GM21381 (cell line): ENCODE results near the gene SKIC2.
"Not testable (repeated sequence)": the region's sequence is repeated elsewhere in the genome, so short reads cannot be mapped to it uniquely, and the experiment has no call there.

Source experiments
- ATAC-seq: cut with Tn5 transposase; IDR thresholded peaks from one replicate; pipeline ENCODE4 v1.9.1; 2021; ENCODE audit warnings: mild to moderate bottlenecking, moderate library complexity; ENCODE audit not compliant: unreplicated experiment

Gene SKIC2

DNA sequence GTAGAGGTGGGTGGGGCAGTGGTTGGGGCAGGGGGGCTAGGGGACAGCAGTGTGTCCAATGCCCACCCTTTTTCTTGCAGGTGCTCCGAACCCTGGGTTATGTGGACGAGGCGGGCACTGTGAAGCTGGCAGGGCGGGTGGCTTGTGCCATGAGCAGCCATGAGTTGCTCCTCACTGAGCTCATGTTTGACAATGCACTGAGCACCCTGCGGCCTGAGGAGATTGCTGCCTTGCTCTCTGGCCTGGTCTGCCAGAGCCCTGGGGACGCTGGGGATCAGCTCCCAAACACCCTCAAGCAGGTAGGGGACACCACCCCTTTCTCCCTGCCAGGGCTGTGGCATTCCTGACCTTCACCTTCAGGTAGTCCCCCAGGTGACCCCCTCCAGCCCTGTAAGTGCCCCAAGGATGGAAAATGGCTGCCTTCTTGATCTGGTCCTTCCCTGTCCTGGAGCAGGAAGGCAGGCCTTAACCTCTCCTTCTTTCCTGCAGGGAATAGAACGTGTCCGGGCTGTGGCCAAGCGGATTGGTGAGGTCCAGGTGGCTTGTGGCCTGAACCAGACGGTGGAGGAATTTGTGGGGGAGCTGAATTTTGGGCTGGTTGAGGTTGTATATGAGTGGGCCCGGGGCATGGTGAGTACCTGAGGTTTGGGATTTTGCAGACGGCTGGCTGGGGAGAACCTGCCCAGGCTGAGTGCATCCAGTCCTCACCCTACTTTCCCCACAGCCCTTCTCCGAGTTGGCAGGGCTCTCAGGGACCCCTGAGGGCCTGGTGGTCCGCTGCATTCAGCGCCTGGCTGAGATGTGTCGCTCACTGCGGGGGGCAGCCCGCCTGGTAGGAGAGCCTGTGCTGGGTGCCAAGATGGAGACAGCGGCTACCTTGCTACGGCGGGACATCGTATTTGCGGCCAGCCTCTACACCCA lies 10.1 kb downstream of the SKIC2 start:
- no peak for ATAC-seq

DNA sequence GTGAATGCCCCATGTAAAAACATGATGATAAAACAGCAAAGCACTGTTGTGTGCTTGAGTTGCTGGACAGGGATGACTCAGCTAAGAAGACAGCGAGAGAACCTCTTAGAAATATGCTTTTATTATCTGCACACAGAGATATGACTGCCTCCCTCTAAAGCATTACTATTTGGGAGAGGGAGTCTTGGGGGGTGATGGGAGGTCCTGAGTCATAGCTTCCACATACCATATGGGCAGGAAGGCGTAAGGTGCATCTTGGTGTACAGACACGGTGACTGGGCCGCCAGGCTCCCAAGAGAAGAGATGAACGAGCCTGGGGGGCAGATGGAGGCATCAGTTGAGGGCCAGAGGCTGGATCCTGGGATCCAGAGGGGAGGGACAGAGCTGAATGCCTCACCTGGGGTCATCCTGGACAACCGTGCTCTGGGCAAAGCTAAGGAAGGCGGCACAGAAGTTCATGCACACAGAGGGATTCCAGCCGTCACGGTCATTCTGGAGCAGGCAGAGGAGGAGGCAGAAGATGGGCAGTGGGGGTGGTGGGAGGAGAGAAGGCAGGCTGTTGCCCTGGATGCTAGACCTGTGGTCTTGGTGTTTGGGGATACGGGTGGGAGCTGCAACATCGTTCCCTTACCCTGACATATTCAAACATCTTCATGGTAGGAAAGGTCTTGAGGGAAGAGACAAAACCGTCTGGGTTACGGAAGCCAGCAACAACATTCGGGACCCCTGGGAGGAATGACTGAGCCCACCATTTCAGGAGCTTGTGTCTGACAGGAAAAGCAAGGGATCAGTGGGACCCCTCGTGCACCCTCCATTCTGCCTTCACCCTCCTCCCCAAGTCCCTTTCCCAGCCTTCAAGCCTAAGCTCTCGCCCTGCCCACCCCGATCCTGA lies 11.0 kb downstream of the SKIC2 start:
- ATAC-seq: no peak

DNA sequence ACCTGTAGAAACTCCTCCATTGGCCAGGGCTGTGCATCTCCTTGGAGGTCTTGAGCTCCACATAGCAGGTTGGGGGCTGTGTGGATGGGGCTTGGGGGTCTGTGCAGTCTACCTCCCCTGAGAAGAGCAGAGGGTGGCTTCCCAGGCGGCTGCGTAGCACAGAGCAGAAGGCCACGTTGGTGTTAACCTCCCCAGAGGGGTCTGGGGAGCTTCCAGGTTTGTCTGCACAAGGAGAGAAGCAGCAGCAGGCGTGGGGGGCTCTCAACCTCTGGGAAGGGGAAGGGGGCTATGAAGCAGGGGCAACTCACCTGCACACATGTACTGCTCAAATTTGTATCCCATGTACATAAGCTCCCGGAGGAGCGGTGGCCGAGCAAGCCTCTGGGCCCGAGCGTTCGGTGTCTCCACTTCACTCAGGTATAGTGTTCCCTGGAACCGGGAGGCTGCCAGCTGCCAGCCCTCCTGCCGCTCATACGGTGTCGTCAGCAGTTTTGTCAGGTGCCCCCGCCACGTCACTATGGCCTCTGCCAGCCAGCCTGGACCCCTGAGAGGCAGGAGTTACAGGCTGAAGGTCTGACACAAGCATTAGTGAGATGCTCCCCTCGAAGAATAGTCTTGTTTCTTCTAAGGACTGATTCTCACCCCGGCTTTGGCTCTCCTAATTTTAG lies 11.8 kb downstream of the SKIC2 start:
- no peak for ATAC-seq

- ATAC-seq: no peak
Measured at GRCh38 chr6:31971279-31971992, 12.5 kb downstream of the SKIC2 start.

GRCh38 chr6:31971993-31972708 lies 13.2 kb downstream of the SKIC2 start, which contains the start of gene DXO:
Gene DXO, minus strand, starts transcription at chr6:31972138. Its CDS starts 463 bp downstream, at chr6:31971675.
- peak; percentile 89 for ATAC-seq

- ATAC-seq: no peak
Measured at GRCh38 chr6:31972709-31973350, 13.9 kb downstream of the SKIC2 start.

- ATAC-seq: not testable (repeated sequence)
Measured at GRCh38 chr6:31976065-31976464, 17.1 kb downstream of the SKIC2 start.

- ATAC-seq: no peak
Measured at GRCh38 chr6:31977816-31978431, 18.9 kb downstream of the SKIC2 start.

DNA sequence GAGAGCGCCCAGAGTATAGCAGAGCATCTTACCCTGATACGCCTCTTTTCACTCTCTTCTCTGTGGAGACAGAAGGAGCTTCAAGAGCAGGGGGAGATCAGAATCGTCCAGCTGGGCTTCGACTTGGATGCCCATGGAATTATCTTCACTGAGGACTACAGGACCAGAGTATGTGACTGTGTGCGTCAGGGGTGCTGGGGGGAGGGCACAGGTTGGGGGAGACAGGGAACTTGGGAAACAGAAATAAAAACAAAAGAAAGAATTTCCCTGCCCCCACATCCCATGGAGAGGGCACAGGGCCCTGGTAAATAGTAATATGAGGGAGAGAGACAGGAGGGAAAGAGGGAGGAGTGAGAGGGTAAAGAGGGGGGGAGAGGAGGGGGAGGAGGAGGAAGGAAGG lies 19.9 kb downstream of the SKIC2 start:
- ATAC-seq: no peak

- ATAC-seq: no peak
Measured at GRCh38 chr6:31979238-31979898, 20.4 kb downstream of the SKIC2 start.

DNA sequence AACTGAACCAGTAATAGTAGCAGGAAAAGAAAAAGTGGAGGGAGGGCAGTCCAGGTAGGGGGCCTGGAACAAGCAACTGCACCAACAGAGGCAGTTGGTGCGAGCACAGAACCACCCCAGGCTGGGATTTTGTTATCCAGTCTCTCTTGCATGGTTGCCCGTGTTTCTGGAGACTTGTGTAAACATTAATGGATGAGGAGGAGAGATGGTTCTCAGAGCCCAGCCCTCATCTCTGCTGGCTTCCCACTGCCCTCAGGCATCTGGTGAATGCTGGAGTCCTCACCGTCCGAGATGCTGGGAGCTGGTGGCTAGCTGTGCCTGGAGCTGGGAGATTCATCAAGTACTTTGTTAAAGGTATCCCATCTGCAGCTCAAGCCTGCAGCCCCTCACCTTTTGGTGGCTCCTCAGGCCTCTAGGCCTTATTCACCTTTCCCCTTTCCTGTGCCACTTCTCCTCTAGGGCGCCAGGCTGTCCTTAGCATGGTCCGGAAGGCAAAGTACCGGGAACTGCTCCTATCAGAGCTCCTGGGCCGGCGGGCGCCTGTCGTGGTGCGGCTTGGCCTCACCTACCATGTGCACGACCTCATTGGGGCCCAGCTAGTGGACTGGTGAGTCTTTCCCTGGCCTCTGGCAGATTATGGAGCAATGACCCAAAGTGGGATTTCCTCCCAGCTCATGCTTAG lies 21.4 kb downstream of the SKIC2 start:
- ATAC-seq: not testable (repeated sequence)

DNA sequence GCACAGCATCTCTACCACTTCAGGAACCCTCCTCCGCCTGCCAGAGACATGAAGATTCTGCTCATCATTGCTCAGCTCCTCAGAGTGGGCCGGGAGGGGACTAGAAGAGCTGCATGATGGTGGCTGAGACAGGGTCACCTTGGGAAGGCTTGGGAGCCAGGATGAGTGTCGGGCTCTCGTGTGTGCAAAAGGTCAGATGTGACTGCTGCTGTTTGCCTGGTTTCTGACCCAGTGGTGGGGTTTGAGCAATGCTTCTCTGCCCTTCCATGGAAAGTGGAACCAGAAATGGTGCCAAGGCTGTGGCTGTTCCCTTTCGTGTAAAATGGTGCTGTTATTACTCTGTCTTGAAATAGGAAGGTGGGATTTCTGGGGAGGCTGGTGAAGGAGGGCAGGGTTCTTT lies 22.0 kb downstream of the SKIC2 start:
- ATAC-seq: not testable (repeated sequence)

- ATAC-seq: not testable (repeated sequence)
Measured at GRCh38 chr6:31981744-31982143, 22.8 kb downstream of the SKIC2 start, which contains the start of gene C4A. Gene C4A, plus strand, starts transcription at chr6:31982057. Its CDS starts 51 bp downstream, at chr6:31982108.

DNA sequence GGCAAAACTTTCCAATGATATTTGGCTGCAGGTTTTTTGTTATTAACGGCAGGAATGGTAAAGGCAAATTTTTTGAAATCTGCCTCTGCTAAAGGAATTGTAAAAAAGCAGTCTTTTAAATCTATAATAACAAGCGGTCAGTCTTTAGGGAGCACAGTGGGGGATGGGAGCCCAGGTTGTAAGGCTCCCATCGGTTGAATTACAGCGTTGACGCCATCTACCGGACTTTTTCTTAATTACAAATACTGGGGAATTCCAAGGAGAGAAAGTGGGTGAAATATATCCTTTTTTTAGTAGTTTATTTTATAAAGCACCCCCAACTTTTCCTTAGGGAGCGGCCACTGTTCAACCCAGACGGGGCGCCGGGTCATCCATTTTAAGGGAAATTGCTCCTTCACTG lies 30.4 kb downstream of the SKIC2 start:
- not testable (repeated sequence) for ATAC-seq

DNA sequence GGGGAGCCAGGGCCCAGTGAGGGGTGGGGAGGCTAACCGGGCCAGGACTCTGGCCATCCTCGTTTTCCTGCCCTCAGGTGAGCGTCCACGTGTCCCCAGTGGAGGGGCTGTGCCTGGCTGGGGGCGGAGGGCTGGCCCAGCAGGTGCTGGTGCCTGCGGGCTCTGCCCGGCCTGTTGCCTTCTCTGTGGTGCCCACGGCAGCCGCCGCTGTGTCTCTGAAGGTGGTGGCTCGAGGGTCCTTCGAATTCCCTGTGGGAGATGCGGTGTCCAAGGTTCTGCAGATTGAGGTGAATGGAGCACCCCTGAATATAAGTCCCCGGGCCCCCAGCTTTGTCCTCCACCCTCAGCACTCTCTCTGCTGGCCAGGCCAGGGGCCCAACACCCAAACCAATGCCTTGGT lies 35.4 kb downstream of the SKIC2 start:
- not testable (repeated sequence) for ATAC-seq

GRCh38 chr6:31996385-31996784 lies 37.4 kb downstream of the SKIC2 start:
- not testable (repeated sequence) for ATAC-seq

GRCh38 chr6:32002546-32003268 lies 43.7 kb downstream of the SKIC2 start:
- not testable (repeated sequence) for ATAC-seq
